HT1080 (cell line): ENCODE measurements around the gene AGAP9. TPM values are rescaled to one million over a fixed set of nuclear protein-coding genes. Genes with fewer than 3 reads are reported as not detected.
"Not testable (repeated sequence)": the region's sequence is repeated elsewhere in the genome, so short reads cannot be mapped to it uniquely, and the experiment has no call there.

Source experiments
- DNase-seq: peaks from one replicate; pipeline ENCODE4 v3.0.0-alpha.2; 2015; ENCODE audit warnings: low read depth
- small RNA-seq: library from RNA; depleted of rRNA; stranded (forward); fragments of <200 nt; gene quantifications from one replicate; pipeline ENCODE3, GENCODE V24; 2014
- total RNA-seq: library from RNA; depleted of rRNA; stranded (reverse); fragments of >200 nt; shearing (Covaris generic); gene quantifications from 2 replicates; pipeline ENCODE4 v1.2.3, GENCODE V29; 2014; rRNA removed

AGAP9 gene
- total RNA-seq, 1 experiment from 2014 or later: 4.3 TPM

GRCh38 chr10:47457826-47458225 is 65.6 kb downstream of the AGAP9 start:
- no peak for DNase-seq

- no peak for DNase-seq
Observed at GRCh38 chr10:47457528-47457820, 66.0 kb downstream of the AGAP9 start.

GRCh38 chr10:47456794-47457527 is 66.5 kb downstream of the AGAP9 start:
- DNase-seq: no peak

- no peak for DNase-seq
Observed at GRCh38 chr10:47456079-47456785, 67.2 kb downstream of the AGAP9 start.

- DNase-seq: not testable (repeated sequence)
Observed at GRCh38 chr10:47455350-47456078, 67.9 kb downstream of the AGAP9 start.

GRCh38 chr10:47454780-47455058 is 68.7 kb downstream of the AGAP9 start:
- no peak for DNase-seq

GRCh38 chr10:47454008-47454779 is 69.2 kb downstream of the AGAP9 start:
- DNase-seq: no peak

GRCh38 chr10:47453141-47454007 is 70.1 kb downstream of the AGAP9 start:
- DNase-seq: no peak

- DNase-seq: no peak
Observed at GRCh38 chr10:47452495-47453140, 70.8 kb downstream of the AGAP9 start.

- DNase-seq: no peak
Observed at GRCh38 chr10:47451998-47452494, 71.4 kb downstream of the AGAP9 start.

Small RNA genes lying within 50 kb of the gene (small RNA-seq; reads per million reads assigned to genes)
- gene AL591684.3 (not detected), gene RNA5SP312 (not detected)

Other genes starting within 250 kb of the AGAP9 start
- not detected in 2 replicates for gene GDF10, start 223.4 kb downstream of the AGAP9 start, total RNA-seq
- not detected in 2 replicates for gene GDF2, start 201.2 kb downstream of the AGAP9 start, total RNA-seq
- gene RBP3, start 175.3 kb downstream of the AGAP9 start, total RNA-seq: not detected in 2 replicates
- gene ZNF488, start 139.3 kb downstream of the AGAP9 start, total RNA-seq: 0.10 and 0.11 TPM in 2 replicates
- gene ANXA8, start 39.5 kb downstream of the AGAP9 start, total RNA-seq: 0.23 and 0.88 TPM in 2 replicates
- not detected in 2 replicates for gene FAM25G, start 31.9 kb downstream of the AGAP9 start, total RNA-seq
- not detected in 2 replicates for gene SYT15B, start 240.0 kb upstream of the AGAP9 start, total RNA-seq